ENCODE results near the gene HTT-AS.
"Not testable (repeated sequence)": the region's sequence is repeated elsewhere in the genome, so short reads cannot be mapped to it uniquely, and the experiment has no call there.

The HTT-AS gene

GRCh38 chr4:3074078-3074845 lies at the start of gene HTT-AS, which contains the start of gene HTT:
Gene HTT-AS, minus strand, starts transcription at chr4:3074538.
Gene HTT, plus strand, starts transcription at chr4:3074681. Its CDS starts 145 bp downstream, at chr4:3074826.
- DNase-seq (ENCODE audit: low spot score) = peak; percentile 91

GRCh38 chr4:3123181-3123671 lies 48.9 kb upstream of the HTT-AS start:
- DNase-seq (ENCODE audit: low spot score) = no peak

- no peak for DNase-seq (ENCODE audit: low spot score)
Observed at GRCh38 chr4:3122081-3122563, 47.8 kb upstream of the HTT-AS start.

- no peak for DNase-seq (ENCODE audit: low spot score)
Observed at GRCh38 chr4:3121596-3121995, 47.3 kb upstream of the HTT-AS start.

GRCh38 chr4:3121110-3121509 lies 46.8 kb upstream of the HTT-AS start:
- DNase-seq (ENCODE audit: low spot score) = no peak

- no peak for DNase-seq (ENCODE audit: low spot score)
Observed at GRCh38 chr4:3119464-3119863, 45.1 kb upstream of the HTT-AS start.

- DNase-seq (ENCODE audit: low spot score) = no peak
Observed at GRCh38 chr4:3118312-3118711, 44.0 kb upstream of the HTT-AS start.

GRCh38 chr4:3116955-3117354 lies 42.6 kb upstream of the HTT-AS start:
- DNase-seq (ENCODE audit: low spot score) = no peak

- DNase-seq (ENCODE audit: low spot score) = no peak
Observed at GRCh38 chr4:3115637-3116270, 41.4 kb upstream of the HTT-AS start.

- DNase-seq (ENCODE audit: low spot score) = no peak
Observed at GRCh38 chr4:3114377-3114776, 40.0 kb upstream of the HTT-AS start.

GRCh38 chr4:3112609-3113469 lies 38.5 kb upstream of the HTT-AS start:
- DNase-seq (ENCODE audit: low spot score) = no peak

- no peak for DNase-seq (ENCODE audit: low spot score)
Observed at GRCh38 chr4:3112201-3112600, 37.9 kb upstream of the HTT-AS start.

GRCh38 chr4:3111461-3111860 lies 37.1 kb upstream of the HTT-AS start:
- no peak for DNase-seq (ENCODE audit: low spot score)

- DNase-seq (ENCODE audit: low spot score) = no peak
Observed at GRCh38 chr4:3108211-3108610, 33.9 kb upstream of the HTT-AS start.

GRCh38 chr4:3107691-3108121 lies 33.4 kb upstream of the HTT-AS start:
- DNase-seq (ENCODE audit: low spot score) = no peak

- no peak for DNase-seq (ENCODE audit: low spot score)
Observed at GRCh38 chr4:3107271-3107670, 32.9 kb upstream of the HTT-AS start.

- peak; percentile 89 for DNase-seq (ENCODE audit: low spot score)
Observed at GRCh38 chr4:3106339-3107186, 32.2 kb upstream of the HTT-AS start.

- DNase-seq (ENCODE audit: low spot score) = no peak
Observed at GRCh38 chr4:3098346-3098745, 24.0 kb upstream of the HTT-AS start.

- DNase-seq (ENCODE audit: low spot score) = no peak
Observed at GRCh38 chr4:3096202-3096601, 21.9 kb upstream of the HTT-AS start.

- DNase-seq (ENCODE audit: low spot score) = not testable (repeated sequence)
Observed at GRCh38 chr4:3094701-3095100, 20.4 kb upstream of the HTT-AS start.

- no peak for DNase-seq (ENCODE audit: low spot score)
Observed at GRCh38 chr4:3091464-3091863, 17.1 kb upstream of the HTT-AS start.
